ENCODE results near the gene SDR9C7. TPM values are rescaled to one million over a fixed set of nuclear protein-coding genes. Genes with fewer than 3 reads are reported as not detected.
"Not testable (repeated sequence)": the region's sequence is repeated elsewhere in the genome, so short reads cannot be mapped to it uniquely, and the experiment has no call there.

The SDR9C7 gene
- total RNA-seq, 1 donor from 2014 or later: 0.22 TPM

GRCh38 chr12:56908136-56908535, 26.1 kb downstream of the SDR9C7 start:
- H3K27me3 Mint-ChIP-seq: peaks cover 13% of the 10 kb centered on the region
- H3K27ac Mint-ChIP-seq: no peak overlapping the region
- no peaks in the 10 kb centered on the region for H3K36me3 Mint-ChIP-seq
- TF ChIP-seq CTCF (conservative IDR thresholded peaks at IDR 0.05): no peak
- DNase-seq (ENCODE audit: extremely low spot score, unreplicated experiment): no peak
- H3K9me3 Mint-ChIP-seq: no peaks in the 10 kb centered on the region
- no peak overlapping the region for H3K4me3 Mint-ChIP-seq
- no peaks in the 10 kb centered on the region for H3K4me1 Mint-ChIP-seq (ENCODE audit: unreplicated experiment)

- H3K9me3 Mint-ChIP-seq: peaks cover 5% of the 10 kb centered on the region
- no peaks in the 10 kb centered on the region for H3K36me3 Mint-ChIP-seq
- no peak overlapping the region for H3K27ac Mint-ChIP-seq
- H3K27me3 Mint-ChIP-seq: peaks cover 9% of the 10 kb centered on the region
- no peak for DNase-seq (ENCODE audit: extremely low spot score, unreplicated experiment)
- TF ChIP-seq CTCF (conservative IDR thresholded peaks at IDR 0.05): no peak
- no peaks in the 10 kb centered on the region for H3K4me1 Mint-ChIP-seq (ENCODE audit: unreplicated experiment)
- H3K4me3 Mint-ChIP-seq: no peak overlapping the region
These were observed 28.4 kb downstream of the SDR9C7 start for GRCh38 chr12:56905852-56906251.

GRCh38 chr12:56903374-56903773, 30.8 kb downstream of the SDR9C7 start:
- H3K4me3 Mint-ChIP-seq: no peak overlapping the region
- H3K9me3 Mint-ChIP-seq: peaks cover 5% of the 10 kb centered on the region

GRCh38 chr12:56901313-56901712, 32.9 kb downstream of the SDR9C7 start:
- H3K27ac Mint-ChIP-seq; H3K4me3 Mint-ChIP-seq; H3K27me3 Mint-ChIP-seq; H3K9me3 Mint-ChIP-seq; DNase-seq (ENCODE audit: extremely low spot score, unreplicated experiment); H3K36me3 Mint-ChIP-seq; H3K4me1 Mint-ChIP-seq (ENCODE audit: unreplicated experiment): not testable (repeated sequence)

More at GRCh38 chr12:56903374-56903773, 30.8 kb downstream of the SDR9C7 start:
- DNase-seq (ENCODE audit: extremely low spot score, unreplicated experiment): no peak
- Mint-ChIP-seq H3K4me1 (ENCODE audit: unreplicated experiment) (no peaks in the 10 kb centered on the region), H3K27me3 (peaks cover 9% of the 10 kb centered on the region), H3K36me3 (no peaks in the 10 kb centered on the region), H3K27ac (no peak overlapping the region)
- TF ChIP-seq CTCF (conservative IDR thresholded peaks at IDR 0.05): no peak

- peaks cover 4% of the 10 kb centered on the region for H3K27me3 Mint-ChIP-seq
- H3K9me3 Mint-ChIP-seq: peaks cover 5% of the 10 kb centered on the region
- H3K4me3 Mint-ChIP-seq: no peak overlapping the region
These were observed 33.6 kb downstream of the SDR9C7 start for GRCh38 chr12:56900583-56900982.

GRCh38 chr12:56898938-56899337, 35.3 kb downstream of the SDR9C7 start:
- no peak overlapping the region for H3K4me3 Mint-ChIP-seq
- DNase-seq (ENCODE audit: extremely low spot score, unreplicated experiment): no peak
- TF ChIP-seq CTCF (conservative IDR thresholded peaks at IDR 0.05): no peak
- no peak overlapping the region for H3K27ac Mint-ChIP-seq
- no peaks in the 10 kb centered on the region for H3K4me1 Mint-ChIP-seq (ENCODE audit: unreplicated experiment)
- H3K36me3 Mint-ChIP-seq: no peaks in the 10 kb centered on the region
- peaks cover 5% of the 10 kb centered on the region for H3K9me3 Mint-ChIP-seq
- H3K27me3 Mint-ChIP-seq: peaks cover 4% of the 10 kb centered on the region

More at GRCh38 chr12:56900583-56900982, 33.6 kb downstream of the SDR9C7 start:
- no peaks in the 10 kb centered on the region for H3K36me3 Mint-ChIP-seq
- no peaks in the 10 kb centered on the region for H3K4me1 Mint-ChIP-seq (ENCODE audit: unreplicated experiment)
- TF ChIP-seq CTCF (conservative IDR thresholded peaks at IDR 0.05): no peak
- DNase-seq (ENCODE audit: extremely low spot score, unreplicated experiment): no peak
- H3K27ac Mint-ChIP-seq: no peak overlapping the region

Measured in type B pancreatic cell (in vitro differentiated cells).